NT2/D1 (cell line): ENCODE measurements around the gene UTRN.

Source experiments
- YY1 ChIP-seq: IDR thresholded peaks from 2 replicates; pipeline ENCODE4 v1.6.1; 2011; ENCODE audit not compliant: insufficient read length, insufficient read depth
- ZNF274 ChIP-seq: IDR thresholded peaks from 2 replicates; pipeline ENCODE4 v1.6.1; 2011; ENCODE audit warnings: mild to moderate bottlenecking, low read depth, low read length

- TF ChIP-seq ZNF274 (no peak), YY1 (no peak)
Observed at GRCh38 chr6:144314003-144314485, 28.9 kb downstream of the UTRN start.
